Activated CD8-positive, alpha-beta memory T cell treated with anti-CD3 and anti-CD28 coated beads, Interleukin-2, amount 50 U/mL, for 4 hours (primary cell): ENCODE results near the gene PIK3R1.
"Not testable (repeated sequence)": the region's sequence is repeated elsewhere in the genome, so short reads cannot be mapped to it uniquely, and the experiment has no call there.

Experiments
- DNase-seq: peaks from one replicate; pipeline ENCODE4 v3.0.0-alpha.2; 2020

PIK3R1 gene

GRCh38 chr5:68227532-68228160 lies 12.1 kb downstream of the PIK3R1 start:
- no peak for DNase-seq

- DNase-seq = no peak
These were observed 13.9 kb downstream of the PIK3R1 start for GRCh38 chr5:68229416-68229815.

- no peak for DNase-seq
These were observed 14.7 kb downstream of the PIK3R1 start for GRCh38 chr5:68230285-68230684.

GRCh38 chr5:68231414-68232076 lies 16.0 kb downstream of the PIK3R1 start:
- no peak for DNase-seq

GRCh38 chr5:68232277-68232676 lies 16.7 kb downstream of the PIK3R1 start:
- no peak for DNase-seq

- no peak for DNase-seq
These were observed 17.5 kb downstream of the PIK3R1 start for GRCh38 chr5:68233075-68233474.

GRCh38 chr5:68235229-68235628 lies 19.7 kb downstream of the PIK3R1 start:
- not testable (repeated sequence) for DNase-seq

- DNase-seq = no peak
These were observed 22.2 kb downstream of the PIK3R1 start for GRCh38 chr5:68237715-68238114.

- peak; percentile 87 for DNase-seq
These were observed 23.9 kb downstream of the PIK3R1 start for GRCh38 chr5:68239487-68239886.

GRCh38 chr5:68240202-68240601 lies 24.6 kb downstream of the PIK3R1 start:
- no peak for DNase-seq

- no peak for DNase-seq
These were observed 25.2 kb downstream of the PIK3R1 start for GRCh38 chr5:68240771-68241170.

GRCh38 chr5:68242743-68243142 lies 27.2 kb downstream of the PIK3R1 start:
- no peak for DNase-seq

GRCh38 chr5:68243251-68243650 lies 27.7 kb downstream of the PIK3R1 start:
- no peak for DNase-seq

GRCh38 chr5:68243681-68244080 lies 28.1 kb downstream of the PIK3R1 start:
- DNase-seq = no peak

- no peak for DNase-seq
These were observed 29.8 kb downstream of the PIK3R1 start for GRCh38 chr5:68245319-68245718.

GRCh38 chr5:68246802-68247201 lies 31.2 kb downstream of the PIK3R1 start:
- no peak for DNase-seq

- DNase-seq = no peak
These were observed 32.1 kb downstream of the PIK3R1 start for GRCh38 chr5:68247627-68248026.

- no peak for DNase-seq
These were observed 33.3 kb downstream of the PIK3R1 start for GRCh38 chr5:68248896-68249295.

- DNase-seq = no peak
These were observed 34.0 kb downstream of the PIK3R1 start for GRCh38 chr5:68249520-68249919.

GRCh38 chr5:68250661-68251298 lies 35.2 kb downstream of the PIK3R1 start:
- no peak for DNase-seq

GRCh38 chr5:68251386-68251785 lies 35.8 kb downstream of the PIK3R1 start:
- peak; percentile 78 for DNase-seq

GRCh38 chr5:68251804-68252522 lies 36.4 kb downstream of the PIK3R1 start:
- DNase-seq = no peak
